Transverse colon (tissue), 4 donors: ENCODE results near the gene PLD5.

Experiments used
- POLR2A ChIP-seq: fragments of 450-650 bp; IDR thresholded peaks from one replicate; pipeline ENCODE4 v1.6.1; 2016; ENCODE audit warnings: antibody characterized with exemption, mild to moderate bottlenecking, moderate library complexity
- POLR2AphosphoS5 ChIP-seq, 3 donors: sonication (generic); formaldehyde crosslinking; IDR thresholded peaks; one replicate each; pipeline ENCODE4 v1.6.1; 2016; ENCODE audit warnings: antibody characterized with exemption in 3 of 3
- TF ChIP-seq, protein P1 (sequence below), 5 experiments: fragments of 200-600 bp in 3 of 5; fragments of 450-650 bp in 2 of 5; sonication (generic) in 3 of 5; IDR thresholded peaks; 1 replicate in 2 of 5; 2 replicates in 3 of 5; pipeline ENCODE4 v1.5.1; 2016 to 2017; ENCODE audit warnings: antibody characterized with exemption in 5 of 5, inconsistent platforms in 3 of 5, mild to moderate bottlenecking in 2 of 5, moderate library complexity in 1 of 5

DNA sequence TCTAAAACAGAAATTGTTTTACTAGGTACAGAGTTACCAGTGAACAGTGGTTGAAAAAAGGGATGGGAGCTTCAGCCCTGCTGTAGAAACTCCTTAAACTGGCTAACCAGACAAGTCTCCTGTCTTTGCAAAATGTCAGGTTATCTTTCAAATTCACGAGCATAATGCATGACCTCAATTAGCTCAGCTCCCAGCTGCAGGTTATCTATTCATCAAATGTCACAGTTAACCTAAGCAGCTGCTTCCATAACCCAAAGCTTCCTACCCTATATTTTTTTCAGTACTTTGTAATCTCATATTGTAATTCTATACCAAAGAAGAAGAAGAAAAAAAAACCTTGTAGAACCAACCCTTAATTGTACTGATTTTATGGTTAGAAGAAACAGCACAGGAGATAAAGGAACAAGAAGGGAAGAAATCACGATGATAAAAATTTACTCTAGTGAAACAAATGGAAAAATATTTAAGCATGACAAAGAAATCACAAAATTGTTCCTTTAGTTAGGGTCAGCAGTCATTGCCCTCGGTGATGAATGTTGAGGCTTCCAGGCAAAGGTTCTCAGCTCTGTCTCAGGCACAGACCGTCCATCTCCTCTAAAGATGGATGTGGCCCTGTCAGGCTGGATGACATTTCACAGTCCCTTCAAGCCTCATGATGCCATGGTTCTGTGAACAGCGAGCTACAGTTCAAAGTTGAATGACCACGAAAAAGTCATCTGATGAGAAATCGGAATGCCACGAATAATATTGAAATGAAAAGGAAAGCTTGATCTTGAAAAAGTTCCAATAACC lies 95.9 kb downstream of the PLD5 start:
- TF ChIP-seq, protein P1, sequence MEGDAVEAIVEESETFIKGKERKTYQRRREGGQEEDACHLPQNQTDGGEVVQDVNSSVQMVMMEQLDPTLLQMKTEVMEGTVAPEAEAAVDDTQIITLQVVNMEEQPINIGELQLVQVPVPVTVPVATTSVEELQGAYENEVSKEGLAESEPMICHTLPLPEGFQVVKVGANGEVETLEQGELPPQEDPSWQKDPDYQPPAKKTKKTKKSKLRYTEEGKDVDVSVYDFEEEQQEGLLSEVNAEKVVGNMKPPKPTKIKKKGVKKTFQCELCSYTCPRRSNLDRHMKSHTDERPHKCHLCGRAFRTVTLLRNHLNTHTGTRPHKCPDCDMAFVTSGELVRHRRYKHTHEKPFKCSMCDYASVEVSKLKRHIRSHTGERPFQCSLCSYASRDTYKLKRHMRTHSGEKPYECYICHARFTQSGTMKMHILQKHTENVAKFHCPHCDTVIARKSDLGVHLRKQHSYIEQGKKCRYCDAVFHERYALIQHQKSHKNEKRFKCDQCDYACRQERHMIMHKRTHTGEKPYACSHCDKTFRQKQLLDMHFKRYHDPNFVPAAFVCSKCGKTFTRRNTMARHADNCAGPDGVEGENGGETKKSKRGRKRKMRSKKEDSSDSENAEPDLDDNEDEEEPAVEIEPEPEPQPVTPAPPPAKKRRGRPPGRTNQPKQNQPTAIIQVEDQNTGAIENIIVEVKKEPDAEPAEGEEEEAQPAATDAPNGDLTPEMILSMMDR (IDR thresholded peaks at IDR 0.05) = no peak
- TF ChIP-seq POLR2A = no peak
- no peak for TF ChIP-seq POLR2AphosphoS5 (IDR thresholded peaks at IDR 0.05)
